AG09309 (cell line): ENCODE measurements around the gene ZNF365.

Experiments used
- DNase-seq: peaks from one replicate; pipeline ENCODE4 v3.0.0-alpha.2; 2010; ENCODE audit warnings: low read depth
- H3K4me3 ChIP-seq: 2 replicates; pipeline ENCODE4 v1.5.1; 2011; ENCODE audit warnings: mild to moderate bottlenecking, low read depth, low read length, moderate library complexity; ENCODE audit not compliant: control insufficient read depth
- TF ChIP-seq, protein P1 (sequence below): IDR thresholded peaks from 2 replicates; pipeline ENCODE4 v1.5.1; 2011; ENCODE audit warnings: mild to moderate bottlenecking, low read depth, low read length, inconsistent platforms; ENCODE audit not compliant: insufficient read depth, control insufficient read depth; ENCODE audit errors: missing control alignments

The ZNF365 gene

DNA sequence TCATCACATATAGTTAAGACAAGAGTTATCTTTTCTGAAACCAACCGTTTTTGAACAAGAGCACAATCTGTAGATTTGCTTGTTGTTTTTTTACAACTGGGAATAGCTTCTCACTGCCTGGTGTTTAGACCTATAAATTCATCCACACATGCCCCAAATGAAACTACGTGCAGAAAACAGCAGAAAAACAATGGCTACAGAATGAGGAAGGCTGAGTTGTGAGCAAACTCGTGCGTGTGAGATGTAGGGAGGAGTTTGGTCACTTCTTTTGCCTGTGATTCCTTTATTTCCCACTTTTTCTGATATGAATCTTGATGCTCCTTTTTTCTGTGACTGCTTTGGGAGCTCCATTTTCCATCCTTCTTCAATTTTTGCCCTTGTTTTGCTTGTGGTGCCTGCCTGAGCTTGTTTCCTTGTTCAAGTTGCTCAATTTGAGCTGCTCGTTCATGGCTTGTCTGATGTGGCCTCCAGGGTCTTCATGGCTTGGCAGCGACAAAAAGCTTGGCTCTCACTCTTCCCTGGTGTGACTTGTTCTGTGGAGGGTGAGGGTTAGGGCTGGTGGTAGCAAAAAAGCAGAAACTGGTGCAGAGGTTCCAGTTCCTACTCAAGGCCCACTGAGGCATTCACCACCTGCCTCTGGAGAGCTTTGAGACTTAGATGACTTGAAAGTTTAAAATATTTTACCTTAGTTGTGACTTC, 76.9 kb downstream of the ZNF365 start:
- no peak for DNase-seq
- no peak overlapping the region for H3K4me3 ChIP-seq
- TF ChIP-seq, protein P1, sequence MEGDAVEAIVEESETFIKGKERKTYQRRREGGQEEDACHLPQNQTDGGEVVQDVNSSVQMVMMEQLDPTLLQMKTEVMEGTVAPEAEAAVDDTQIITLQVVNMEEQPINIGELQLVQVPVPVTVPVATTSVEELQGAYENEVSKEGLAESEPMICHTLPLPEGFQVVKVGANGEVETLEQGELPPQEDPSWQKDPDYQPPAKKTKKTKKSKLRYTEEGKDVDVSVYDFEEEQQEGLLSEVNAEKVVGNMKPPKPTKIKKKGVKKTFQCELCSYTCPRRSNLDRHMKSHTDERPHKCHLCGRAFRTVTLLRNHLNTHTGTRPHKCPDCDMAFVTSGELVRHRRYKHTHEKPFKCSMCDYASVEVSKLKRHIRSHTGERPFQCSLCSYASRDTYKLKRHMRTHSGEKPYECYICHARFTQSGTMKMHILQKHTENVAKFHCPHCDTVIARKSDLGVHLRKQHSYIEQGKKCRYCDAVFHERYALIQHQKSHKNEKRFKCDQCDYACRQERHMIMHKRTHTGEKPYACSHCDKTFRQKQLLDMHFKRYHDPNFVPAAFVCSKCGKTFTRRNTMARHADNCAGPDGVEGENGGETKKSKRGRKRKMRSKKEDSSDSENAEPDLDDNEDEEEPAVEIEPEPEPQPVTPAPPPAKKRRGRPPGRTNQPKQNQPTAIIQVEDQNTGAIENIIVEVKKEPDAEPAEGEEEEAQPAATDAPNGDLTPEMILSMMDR, result no peak

- H3K4me3 ChIP-seq, result no peak overlapping the region
- TF ChIP-seq, protein P1, result no peak
- no peak for DNase-seq
These were observed 77.4 kb downstream of the ZNF365 start for GRCh38 chr10:62451611-62451975.
